Keratinocyte (primary cell): Measurements from ENCODE around the gene OR11L1. TPM values are rescaled to one million over a fixed set of nuclear protein-coding genes. Genes with fewer than 3 reads are reported as not detected.

Experiments used
- DNase-seq: peaks from one replicate; pipeline ENCODE4 v3.0.0-alpha.2; 2011; ENCODE audit warnings: low read depth, missing footprints, low spot score
- FAIRE-seq: peaks from 2 replicates; lab custom pipeline; 2011; peaks lifted over from hg19 to GRCh38; lab: Jason Lieb, UNC
- H2AFZ ChIP-seq: 2 replicates; pipeline ENCODE4 v1.6.0; 2012; ENCODE audit warnings: low read length, control low read depth, inconsistent platforms; ENCODE audit not compliant: control insufficient read depth
- H3K27ac ChIP-seq: 2 replicates; pipeline ENCODE4 v1.5.1; 2011; ENCODE audit warnings: low read length; ENCODE audit not compliant: control insufficient read depth, insufficient read depth
- H3K27me3 ChIP-seq: 3 replicates; pipeline ENCODE4 v1.6.0; 2011; ENCODE audit warnings: low read length; ENCODE audit not compliant: control insufficient read depth, insufficient read depth; ENCODE audit errors: extremely low read depth
- H3K36me3 ChIP-seq, 2 experiments: 2 replicates in 1 of 2; 3 replicates in 1 of 2; pipeline ENCODE4 v1.5.1; 2011; ENCODE audit warnings: low read length in 2 of 2, mild to moderate bottlenecking in 1 of 2; ENCODE audit not compliant: control insufficient read depth in 2 of 2, insufficient read depth in 2 of 2; ENCODE audit errors: extremely low read depth in 1 of 2
- H3K4me1 ChIP-seq: 3 replicates; pipeline ENCODE4 v1.5.1; 2011; ENCODE audit warnings: low read length; ENCODE audit not compliant: control insufficient read depth, insufficient read depth; ENCODE audit errors: extremely low read depth
- H3K4me2 ChIP-seq: 3 replicates; pipeline ENCODE4 v1.6.0; 2011; ENCODE audit warnings: low read depth, low read length; ENCODE audit not compliant: control insufficient read depth, insufficient read depth; ENCODE audit errors: extremely low read depth
- H3K4me3 ChIP-seq, 3 experiments: fragments of 200-600 bp in 1 of 3; sonication (generic) in 1 of 3; 2 replicates in 2 of 3; 3 replicates in 1 of 3; pipeline ENCODE4 v1.5.1; 2011 to 2016; ENCODE audit warnings: low read length in 3 of 3, mild to moderate bottlenecking in 3 of 3, control low read depth in 2 of 3, inconsistent platforms in 1 of 3, low read depth in 1 of 3, mixed read lengths in 1 of 3, mixed run types in 1 of 3, moderate library complexity in 1 of 3; ENCODE audit not compliant: control insufficient read depth in 2 of 3, insufficient read depth in 2 of 3; ENCODE audit errors: extremely low read depth in 1 of 3
- H3K79me2 ChIP-seq: 2 replicates; pipeline ENCODE4 v1.6.0; 2012; ENCODE audit warnings: low read length; ENCODE audit not compliant: control insufficient read depth, insufficient read depth
- H3K9ac ChIP-seq: 3 replicates; pipeline ENCODE4 v1.6.0; 2011; ENCODE audit warnings: low read length; ENCODE audit not compliant: control insufficient read depth, insufficient read depth; ENCODE audit errors: extremely low read depth
- H3K9me1 ChIP-seq: 3 replicates; pipeline ENCODE4 v1.6.0; 2011; ENCODE audit warnings: low read length; ENCODE audit not compliant: control insufficient read depth, insufficient read depth; ENCODE audit errors: extremely low read depth
- H3K9me3 ChIP-seq: 2 replicates; pipeline ENCODE4 v1.5.1; 2012; ENCODE audit warnings: low read depth, low read length; ENCODE audit not compliant: control insufficient read depth
- H4K20me1 ChIP-seq: 3 replicates; pipeline ENCODE4 v1.6.0; 2011; ENCODE audit warnings: low read length; ENCODE audit not compliant: control insufficient read depth, insufficient read depth; ENCODE audit errors: extremely low read depth
- CTCF ChIP-seq, 3 experiments: IDR thresholded peaks in 1 of 3; conservative IDR thresholded peaks in 1 of 3; optimal IDR thresholded peaks in 1 of 3; 2 replicates in 2 of 3; 3 replicates in 1 of 3; pipeline versions ENCODE3 to v1.5.1; 2011; ENCODE audit warnings: low read length in 3 of 3, mild to moderate bottlenecking in 3 of 3, moderate library complexity in 2 of 3, control low read depth in 1 of 3, inconsistent platforms in 1 of 3; ENCODE audit not compliant: insufficient read depth in 2 of 3; ENCODE audit errors: extremely low read depth in 1 of 3
- EZH2 ChIP-seq: IDR thresholded peaks from one replicate; pipeline ENCODE4 v1.6.1; 2012; ENCODE audit warnings: inconsistent platforms, mild to moderate bottlenecking, low read length, moderate library complexity
- dilution Hi-C: fragments of 300-500 bp; cut with MboI; formaldehyde crosslinking; loops from one replicate; pipeline ENCODE4 v1.7.0; 2020; ENCODE audit warnings: low sequenced_read_pairs; ENCODE audit not compliant: extremely low pct_ligation_motif_present
- polyA plus RNA-seq, 5 experiments: library from polyadenylated mRNA; depleted of rRNA in 3 of 5; stranded (reverse) in 3 of 5; stranded (forward) in 1 of 5; unstranded in 1 of 5; fragments of >200 nt; gene quantifications; 1 replicate in 1 of 5; 2 replicates in 3 of 5; 3 replicates in 1 of 5; pipeline versions ENCODE4 v1.2.1 to v1.2.3, GENCODE V29; 2011 to 2012; ENCODE audit warnings: missing spikeins in 2 of 5, low read depth in 1 of 5, low replicate concordance in 1 of 5

The OR11L1 gene
- polyA plus RNA-seq, 1 donor (not counting 4 experiments of a cell fraction or from before 2014, with no cell fraction given), result not detected

- no peak overlapping the region for H3K9ac ChIP-seq
- no peaks in the 10 kb centered on the region for H3K27me3 ChIP-seq
- TF ChIP-seq EZH2 (no peak), CTCF (optimal IDR thresholded peaks at IDR 0.05 in 1 of 3, IDR thresholded peaks at IDR 0.05 in 1 of 3, conservative IDR thresholded peaks at IDR 0.05 in 1 of 3; ENCODE audit: extremely low read depth in 1 of 3, insufficient read depth in 2 of 3, low read length in 3 of 3) (no peak)
- H3K79me2 ChIP-seq, result no peaks in the 10 kb centered on the region
- no peak for DNase-seq
- no peak overlapping the region for H3K27ac ChIP-seq
- H3K36me3 ChIP-seq, result no peaks in the 10 kb centered on the region
- no peaks in the 10 kb centered on the region for H4K20me1 ChIP-seq
- dilution Hi-C loops, result no loop called here
- no peak overlapping the region for H3K4me2 ChIP-seq
- no peak for FAIRE-seq
- no peaks in the 10 kb centered on the region for H3K9me3 ChIP-seq
- H2AFZ ChIP-seq, result no peak overlapping the region
- H3K9me1 ChIP-seq, result no peaks in the 10 kb centered on the region
- H3K4me1 ChIP-seq, result no peaks in the 10 kb centered on the region
- H3K4me3 ChIP-seq, result no peak overlapping the region
Measured at GRCh38 chr1:247855911-247856310, 14.2 kb upstream of the OR11L1 start.

GRCh38 chr1:247854899-247855545, 13.3 kb upstream of the OR11L1 start:
- H3K9ac ChIP-seq, result no peak overlapping the region
- no peaks in the 10 kb centered on the region for H3K9me3 ChIP-seq
- H3K27me3 ChIP-seq, result no peaks in the 10 kb centered on the region
- FAIRE-seq (no peak), DNase-seq (no peak)
- dilution Hi-C loops, result no loop called here
- H2AFZ ChIP-seq, result no peak overlapping the region
- H4K20me1 ChIP-seq, result no peaks in the 10 kb centered on the region
- no peaks in the 10 kb centered on the region for H3K9me1 ChIP-seq
- no peaks in the 10 kb centered on the region for H3K4me1 ChIP-seq
- no peak overlapping the region for H3K4me2 ChIP-seq
- no peak for TF ChIP-seq EZH2
- TF ChIP-seq CTCF (optimal IDR thresholded peaks at IDR 0.05 in 1 of 3, IDR thresholded peaks at IDR 0.05 in 1 of 3, conservative IDR thresholded peaks at IDR 0.05 in 1 of 3; ENCODE audit: extremely low read depth in 1 of 3, insufficient read depth in 2 of 3, low read length in 3 of 3), result no peak
- H3K4me3 ChIP-seq, result no peak overlapping the region
- no peaks in the 10 kb centered on the region for H3K36me3 ChIP-seq
- no peaks in the 10 kb centered on the region for H3K79me2 ChIP-seq
- no peak overlapping the region for H3K27ac ChIP-seq
